CD4-positive, alpha-beta T cell treated with Interleukin-15 for 1 hour (primary cell): Measurements from ENCODE around the gene KLF8.
"Not testable (repeated sequence)": the region's sequence is repeated elsewhere in the genome, so short reads cannot be mapped to it uniquely, and the experiment has no call there.

Experiments
- DNase-seq: peaks from one replicate; pipeline ENCODE4 v3.0.0-alpha.2; 2020

The KLF8 gene

GRCh38 chrX:56232221-56233082 lies at the start of gene KLF8:
Gene KLF8, plus strand, starts transcription at chrX:56232356. Its CDS starts 979 bp downstream, at chrX:56233335.
- DNase-seq = peak; percentile 23

DNA sequence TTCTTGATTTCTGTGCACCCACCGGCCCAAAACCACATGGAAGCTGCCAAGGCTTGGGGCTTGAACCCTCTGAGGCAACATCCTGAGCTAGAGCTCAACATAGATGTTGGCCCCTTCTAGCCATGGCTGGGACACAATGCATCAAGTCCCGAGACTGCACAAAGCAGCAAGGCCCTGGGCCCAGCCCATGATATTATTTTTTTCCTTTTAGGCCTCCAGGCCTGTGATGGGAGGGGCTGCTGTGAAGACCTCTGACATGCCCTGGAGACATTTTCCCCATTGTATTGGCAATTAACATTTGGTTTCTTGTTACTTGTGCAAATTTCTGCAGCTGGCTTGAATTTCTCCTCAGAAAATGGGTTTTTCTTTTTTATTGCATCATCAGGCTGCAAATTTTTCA lies 25.2 kb upstream of the KLF8 start:
- DNase-seq = not testable (repeated sequence)

- no peak for DNase-seq
Measured at GRCh38 chrX:56211701-56212100, 20.5 kb upstream of the KLF8 start.

GRCh38 chrX:56216332-56216731 lies 15.8 kb upstream of the KLF8 start:
- no peak for DNase-seq

DNA sequence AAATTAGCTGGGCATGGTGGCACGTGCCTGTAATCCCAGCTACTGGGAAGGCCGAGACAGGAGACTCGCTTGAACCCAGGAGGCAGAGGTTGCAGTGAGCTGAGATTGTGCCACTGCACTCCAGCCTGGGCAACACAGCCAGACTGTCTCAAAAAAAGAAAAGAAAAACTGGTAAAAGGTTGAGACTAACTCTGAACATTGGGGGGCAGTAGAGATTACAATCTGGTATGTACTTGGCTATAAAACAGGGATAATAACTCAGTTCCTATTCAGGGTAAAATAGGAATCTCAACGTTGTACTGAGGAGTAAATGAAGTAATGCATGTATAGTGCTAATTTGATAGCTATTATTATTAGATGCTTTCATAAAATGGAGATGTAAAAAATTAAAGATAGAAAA lies 12.5 kb upstream of the KLF8 start:
- DNase-seq = no peak

DNA sequence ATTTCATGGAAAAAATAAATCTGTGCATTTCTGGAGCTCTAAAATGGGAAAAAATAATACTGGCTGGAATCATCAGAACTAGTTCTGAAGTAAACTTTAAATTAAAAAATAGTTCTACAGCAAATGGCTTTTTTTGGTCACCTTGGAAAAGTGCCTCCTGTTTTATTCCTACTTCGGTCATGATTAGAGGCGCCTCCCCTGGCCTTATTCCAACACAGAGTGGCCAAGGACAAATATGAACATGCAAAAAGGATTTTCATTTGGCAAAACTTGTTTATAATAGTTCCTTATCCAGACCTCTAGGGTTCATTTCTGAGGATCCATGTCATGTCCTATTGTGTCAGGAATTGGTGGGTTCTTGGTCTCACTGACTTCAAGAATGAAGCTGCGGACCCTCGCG lies 11.1 kb upstream of the KLF8 start:
- no peak for DNase-seq

- DNase-seq = no peak
Measured at GRCh38 chrX:56222473-56223000, 9.6 kb upstream of the KLF8 start.

- DNase-seq = no peak
Measured at GRCh38 chrX:56226980-56227379, 5.2 kb upstream of the KLF8 start.

DNA sequence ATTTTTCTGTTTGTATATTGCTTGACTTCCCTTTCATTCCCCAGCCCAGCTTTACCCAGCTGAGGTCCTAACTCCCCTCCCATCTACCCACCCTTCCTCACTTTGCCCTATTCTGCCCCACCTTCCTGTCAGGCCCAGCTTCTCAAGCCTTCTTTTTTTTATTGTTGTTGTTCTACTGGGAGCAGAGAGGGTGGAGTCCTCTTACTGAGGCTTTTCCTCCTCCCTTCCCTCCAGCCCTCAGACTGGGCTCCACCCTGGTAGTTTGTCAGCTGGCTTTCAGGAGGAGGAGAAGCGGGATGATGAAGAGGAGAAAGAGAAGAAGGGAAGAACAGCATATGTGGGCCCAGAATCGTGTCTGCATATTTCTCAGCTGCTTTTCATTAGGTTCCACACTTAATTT lies 3.2 kb upstream of the KLF8 start:
- DNase-seq = no peak

GRCh38 chrX:56231537-56232090 lies 542 bp upstream of the KLF8 start:
- no peak for DNase-seq

- no peak for DNase-seq
Measured at GRCh38 chrX:56233100-56233499, 944 bp downstream of the KLF8 start.

DNA sequence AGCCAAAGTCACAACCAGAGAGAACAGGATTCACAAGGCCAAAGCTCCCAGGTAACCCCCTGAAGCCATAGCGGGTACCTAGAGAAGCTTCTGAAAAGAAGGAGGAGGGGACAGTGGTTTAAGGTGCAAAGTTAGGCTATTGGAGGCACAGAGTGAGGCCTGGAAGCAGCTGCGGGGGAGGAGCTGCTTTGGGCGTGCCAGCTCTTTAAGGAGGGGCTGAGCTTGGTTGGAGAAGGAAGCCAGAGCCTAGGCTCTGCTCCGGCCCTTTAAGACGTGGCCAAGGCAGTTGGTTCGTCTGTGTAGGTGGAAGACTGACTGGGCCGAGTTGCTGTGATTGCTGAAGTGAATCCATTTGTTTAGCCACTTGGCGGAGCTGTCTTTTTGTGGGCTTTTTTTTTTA lies 1.5 kb downstream of the KLF8 start:
- DNase-seq = peak; percentile 22

- DNase-seq = peak; percentile 49
Measured at GRCh38 chrX:56248492-56248891, 16.3 kb downstream of the KLF8 start.

- DNase-seq = no peak
Measured at GRCh38 chrX:56253832-56254703, 21.9 kb downstream of the KLF8 start.

DNA sequence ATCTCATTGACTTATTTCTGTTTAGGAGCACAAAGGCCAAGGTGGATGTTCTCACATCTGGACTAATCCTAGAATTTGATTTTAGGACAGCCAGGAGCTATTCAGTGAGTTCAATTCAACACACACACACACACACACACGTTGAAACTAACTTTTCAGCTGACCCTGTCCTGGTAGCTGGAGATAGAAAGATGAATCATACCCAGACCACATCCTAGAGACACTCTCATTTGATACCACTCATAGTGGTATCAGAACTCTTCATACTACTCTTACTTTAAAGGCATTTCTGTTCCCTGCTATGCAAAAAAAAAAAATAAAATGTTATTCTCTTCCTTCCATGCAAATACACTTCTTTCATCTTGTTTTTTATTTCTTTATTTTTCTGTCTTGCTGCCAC lies 36.7 kb downstream of the KLF8 start:
- DNase-seq = no peak

DNA sequence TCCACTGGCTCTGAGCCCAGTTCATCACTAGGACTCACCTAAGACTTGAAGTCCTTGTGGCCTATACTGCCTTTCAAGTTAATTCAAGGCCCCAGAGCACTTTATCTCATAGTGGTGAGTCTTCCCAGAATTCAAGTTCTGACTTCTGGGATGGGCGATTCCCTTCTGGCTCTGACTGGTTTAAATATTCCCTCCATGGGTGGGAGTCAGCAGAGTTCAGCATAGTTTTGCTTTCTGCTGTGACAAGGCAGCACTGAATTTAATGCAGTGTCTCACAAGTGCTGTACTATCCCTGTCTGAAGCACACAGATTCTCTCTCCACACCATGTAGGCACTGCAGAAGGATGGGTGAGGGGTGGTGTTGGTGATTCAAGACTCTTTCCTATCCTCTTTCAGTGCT lies 46.5 kb downstream of the KLF8 start:
- DNase-seq = no peak

DNA sequence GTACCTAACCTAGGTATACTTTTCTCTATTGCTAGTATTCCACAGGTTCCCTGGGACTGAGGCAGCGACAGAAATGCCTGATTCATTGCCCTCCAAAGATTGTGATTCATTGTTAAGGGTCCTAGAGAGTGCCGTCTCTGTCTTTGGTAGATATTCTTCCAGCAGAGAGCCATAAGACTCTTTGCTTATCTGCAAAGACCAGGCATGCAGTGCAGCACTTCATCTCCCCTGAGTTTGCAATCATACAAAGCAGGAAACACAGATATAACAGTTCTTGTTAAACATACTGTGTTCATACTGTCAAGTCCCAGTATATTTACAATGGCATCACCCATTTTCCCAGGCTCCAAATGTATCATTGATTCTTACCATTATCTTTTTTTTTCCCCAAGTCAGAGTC lies 47.7 kb downstream of the KLF8 start:
- DNase-seq = no peak

- no peak for DNase-seq
Measured at GRCh38 chrX:56281789-56282188, 49.6 kb downstream of the KLF8 start.

DNA sequence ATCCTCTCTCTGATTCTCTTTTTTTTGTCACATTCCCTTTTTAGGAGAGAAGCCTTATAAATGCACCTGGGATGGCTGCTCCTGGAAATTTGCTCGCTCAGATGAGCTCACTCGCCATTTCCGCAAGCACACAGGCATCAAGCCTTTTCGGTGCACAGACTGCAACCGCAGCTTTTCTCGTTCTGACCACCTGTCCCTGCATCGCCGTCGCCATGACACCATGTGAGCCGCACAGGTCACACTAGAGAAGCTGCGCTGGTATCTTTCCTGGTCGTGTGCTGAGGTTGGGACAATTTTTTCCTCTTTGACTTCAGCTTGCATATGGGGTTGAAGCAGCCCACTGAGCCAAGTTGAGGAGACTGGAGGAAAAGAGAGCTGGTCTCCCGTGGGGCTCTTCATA lies 52.1 kb downstream of the KLF8 start:
- DNase-seq = no peak

GRCh38 chrX:56288608-56289007 lies 56.5 kb downstream of the KLF8 start:
- DNase-seq = no peak

DNA sequence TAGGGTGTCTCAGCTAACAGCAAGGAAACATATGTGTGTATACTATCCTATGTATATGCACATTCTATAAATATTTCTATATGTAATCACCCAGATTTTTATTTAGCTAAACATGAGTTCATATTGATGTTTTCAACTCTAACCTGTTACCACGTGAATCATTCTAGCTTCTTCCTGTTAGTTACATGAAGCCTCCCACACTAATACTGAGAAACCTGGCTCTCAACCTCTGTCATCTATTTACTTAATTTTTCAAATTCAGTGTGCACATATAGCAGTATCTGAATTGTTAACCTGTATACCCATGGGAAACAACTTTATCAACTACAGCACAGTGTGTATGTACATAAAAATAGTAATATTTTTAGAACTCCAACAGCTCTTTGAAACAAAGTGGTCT lies 57.3 kb downstream of the KLF8 start:
- DNase-seq = no peak

GRCh38 chrX:56308726-56309125 lies 76.6 kb downstream of the KLF8 start:
- DNase-seq = no peak

DNA sequence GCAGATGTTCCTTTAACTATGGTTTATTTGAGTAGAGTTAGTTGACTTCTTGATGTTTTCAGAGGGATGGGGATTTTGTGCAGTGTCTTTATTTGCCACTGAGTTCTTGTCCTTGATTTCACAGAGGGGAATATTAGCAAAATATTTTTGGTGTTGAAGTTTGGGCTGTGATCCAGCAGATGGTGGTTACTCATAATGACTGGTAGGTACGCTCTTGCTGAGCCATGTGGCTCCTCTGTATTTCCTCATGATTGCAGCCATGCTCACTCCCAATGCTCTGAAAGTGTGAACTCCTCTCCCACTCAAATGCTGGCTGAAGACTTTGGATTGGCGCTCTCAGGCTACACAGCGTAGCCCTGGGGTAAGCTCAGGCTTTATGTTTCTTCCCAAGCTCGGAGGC lies 77.7 kb downstream of the KLF8 start:
- no peak for DNase-seq

DNA sequence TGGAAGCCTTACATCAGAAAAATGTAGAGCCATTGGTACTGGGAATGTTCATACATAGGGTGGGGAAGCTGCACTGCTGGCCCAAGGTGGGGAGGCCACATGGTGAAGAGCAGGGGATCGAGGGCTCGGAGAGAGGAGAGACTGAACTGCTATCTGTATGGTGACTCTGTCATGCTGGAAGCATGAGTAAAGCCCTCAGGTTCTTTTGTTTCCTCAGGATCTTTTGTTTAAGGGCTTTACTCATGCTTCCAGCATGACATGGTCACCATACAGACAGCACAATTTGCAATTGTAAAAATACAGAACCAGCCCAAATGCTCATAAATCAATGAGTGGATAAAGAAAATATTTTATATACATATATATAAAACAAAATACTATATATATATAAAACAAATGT lies 78.4 kb downstream of the KLF8 start:
- no peak for DNase-seq
